ENCODE measurements around the gene PDXP. TPM values are rescaled to one million over a fixed set of nuclear protein-coding genes. Genes with fewer than 3 reads are reported as not detected.

The PDXP gene
- total RNA-seq, 1 experiment from 2014 or later = 24.5 TPM

GRCh38 chr22:37708580-37709444 lies 50.3 kb downstream of the PDXP start:
- Mint-ChIP-seq H3K9me3 (ENCODE audit: unreplicated experiment) (no peaks in the 10 kb centered on the region), H3K27ac (ENCODE audit: unreplicated experiment) (no peak overlapping the region), H3K27me3 (ENCODE audit: insufficient read depth, unreplicated experiment) (no peaks in the 10 kb centered on the region), H3K4me3 (ENCODE audit: unreplicated experiment) (no peak overlapping the region), H3K36me3 (ENCODE audit: insufficient read depth, unreplicated experiment) (no peaks in the 10 kb centered on the region), H3K4me1 (ENCODE audit: low read depth, unreplicated experiment) (no peaks in the 10 kb centered on the region)
- TF ChIP-seq, protein P1, sequence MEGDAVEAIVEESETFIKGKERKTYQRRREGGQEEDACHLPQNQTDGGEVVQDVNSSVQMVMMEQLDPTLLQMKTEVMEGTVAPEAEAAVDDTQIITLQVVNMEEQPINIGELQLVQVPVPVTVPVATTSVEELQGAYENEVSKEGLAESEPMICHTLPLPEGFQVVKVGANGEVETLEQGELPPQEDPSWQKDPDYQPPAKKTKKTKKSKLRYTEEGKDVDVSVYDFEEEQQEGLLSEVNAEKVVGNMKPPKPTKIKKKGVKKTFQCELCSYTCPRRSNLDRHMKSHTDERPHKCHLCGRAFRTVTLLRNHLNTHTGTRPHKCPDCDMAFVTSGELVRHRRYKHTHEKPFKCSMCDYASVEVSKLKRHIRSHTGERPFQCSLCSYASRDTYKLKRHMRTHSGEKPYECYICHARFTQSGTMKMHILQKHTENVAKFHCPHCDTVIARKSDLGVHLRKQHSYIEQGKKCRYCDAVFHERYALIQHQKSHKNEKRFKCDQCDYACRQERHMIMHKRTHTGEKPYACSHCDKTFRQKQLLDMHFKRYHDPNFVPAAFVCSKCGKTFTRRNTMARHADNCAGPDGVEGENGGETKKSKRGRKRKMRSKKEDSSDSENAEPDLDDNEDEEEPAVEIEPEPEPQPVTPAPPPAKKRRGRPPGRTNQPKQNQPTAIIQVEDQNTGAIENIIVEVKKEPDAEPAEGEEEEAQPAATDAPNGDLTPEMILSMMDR (IDR thresholded peaks at IDR 0.05; ENCODE audit: insufficient read depth in 1 of 2, low read depth in 1 of 2, low read length in 1 of 2, severe bottlenecking in 1 of 2, unreplicated experiment in 1 of 2) = no peak
- Histone ChIP-seq H3K4me3 (ENCODE audit: low read depth, low read length) (no peak overlapping the region), H3K4me1 (no peaks in the 10 kb centered on the region), H3K9me3 (no peaks in the 10 kb centered on the region), H3K36me3 (ENCODE audit: control insufficient read depth, insufficient read depth, low read length) (no peaks in the 10 kb centered on the region), H3K27me3 (replicated peaks; ENCODE audit: control insufficient read depth, insufficient read depth, low read length) (no peaks in the 10 kb centered on the region)
- POLR2A ChIA-PET = no interaction called here
- CTCF ChIA-PET = no interaction called here
- BruUV-seq (replicated peaks) = no TSS peak
- intact Hi-C loops (cut with micrococcal nuclease; ENCODE audit: unreplicated experiment) = no loop called here
- no peak for DNase-seq

DNA sequence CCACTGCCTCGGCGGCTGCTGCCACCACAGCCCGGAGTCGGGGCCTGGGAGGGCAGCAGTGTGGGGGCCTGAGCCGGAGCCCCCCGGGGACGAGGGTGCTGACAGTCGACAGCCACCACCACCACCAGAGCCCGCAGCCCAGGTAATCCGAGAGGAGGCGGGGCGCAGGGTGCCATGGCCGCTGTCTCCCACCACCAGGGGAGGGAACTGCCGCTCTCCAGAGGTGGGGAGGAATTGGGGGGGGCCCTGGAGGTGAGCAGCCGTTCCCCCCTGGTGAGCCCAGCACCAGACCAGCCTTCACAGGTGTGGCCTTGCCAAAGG lies 50.9 kb downstream of the PDXP start:
- CTCF ChIA-PET = no interaction called here

DNA sequence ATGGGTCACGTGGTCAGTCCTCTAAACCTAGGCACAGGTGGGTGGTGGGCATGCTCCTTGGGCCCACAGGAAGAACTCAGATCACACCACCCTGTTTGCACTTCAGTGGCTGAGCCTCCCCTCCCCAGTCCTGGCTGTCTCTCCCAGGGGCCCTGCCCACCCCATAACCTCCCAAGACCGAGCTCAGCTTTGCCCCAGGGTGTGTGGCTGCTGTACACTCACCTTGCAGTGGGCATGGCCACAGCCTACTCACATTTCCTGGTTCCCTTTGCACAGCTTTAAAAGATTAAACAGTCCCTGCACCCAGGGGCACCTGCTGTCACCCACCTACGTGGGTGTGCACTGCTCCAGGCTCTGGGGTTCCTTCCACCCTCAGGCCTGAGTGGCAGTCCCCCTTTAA lies 52.2 kb downstream of the PDXP start:
- Histone ChIP-seq H3K27me3 (replicated peaks; ENCODE audit: control insufficient read depth, insufficient read depth, low read length) (no peaks in the 10 kb centered on the region), H3K36me3 (ENCODE audit: control insufficient read depth, insufficient read depth, low read length) (no peaks in the 10 kb centered on the region), H3K4me1 (no peaks in the 10 kb centered on the region), H3K4me3 (ENCODE audit: low read depth, low read length) (no peak overlapping the region), H3K9me3 (no peaks in the 10 kb centered on the region)
- Mint-ChIP-seq H3K9me3 (ENCODE audit: unreplicated experiment) (no peaks in the 10 kb centered on the region), H3K27me3 (ENCODE audit: insufficient read depth, unreplicated experiment) (no peaks in the 10 kb centered on the region), H3K4me1 (ENCODE audit: low read depth, unreplicated experiment) (no peaks in the 10 kb centered on the region), H3K27ac (ENCODE audit: unreplicated experiment) (no peak overlapping the region), H3K36me3 (ENCODE audit: insufficient read depth, unreplicated experiment) (no peaks in the 10 kb centered on the region), H3K4me3 (ENCODE audit: unreplicated experiment) (no peak overlapping the region)
- ChIA-PET CTCF (no interaction called here), POLR2A (no interaction called here)
- BruUV-seq (replicated peaks) = no TSS peak
- intact Hi-C loops (cut with micrococcal nuclease; ENCODE audit: unreplicated experiment) = no loop called here
- TF ChIP-seq, protein P1 (IDR thresholded peaks at IDR 0.05; ENCODE audit: insufficient read depth in 1 of 2, low read depth in 1 of 2, low read length in 1 of 2, severe bottlenecking in 1 of 2, unreplicated experiment in 1 of 2) = no peak
- no peak for DNase-seq

More for the DNA sequence above, 50.9 kb downstream of the PDXP start:
- Mint-ChIP-seq H3K27ac (ENCODE audit: unreplicated experiment) (no peak overlapping the region), H3K9me3 (ENCODE audit: unreplicated experiment) (no peaks in the 10 kb centered on the region), H3K36me3 (ENCODE audit: insufficient read depth, unreplicated experiment) (no peaks in the 10 kb centered on the region), H3K27me3 (ENCODE audit: insufficient read depth, unreplicated experiment) (no peaks in the 10 kb centered on the region), H3K4me1 (ENCODE audit: low read depth, unreplicated experiment) (no peaks in the 10 kb centered on the region), H3K4me3 (ENCODE audit: unreplicated experiment) (no peak overlapping the region)
- TF ChIP-seq, protein P1 (IDR thresholded peaks at IDR 0.05; ENCODE audit: insufficient read depth in 1 of 2, low read depth in 1 of 2, low read length in 1 of 2, severe bottlenecking in 1 of 2, unreplicated experiment in 1 of 2) = no peak
- intact Hi-C loops (cut with micrococcal nuclease; ENCODE audit: unreplicated experiment) = no loop called here
- no peak for DNase-seq
- H3K36me3 ChIP-seq (ENCODE audit: control insufficient read depth, insufficient read depth, low read length) = no peaks in the 10 kb centered on the region
- BruUV-seq (replicated peaks) = no TSS peak
- no peaks in the 10 kb centered on the region for H3K4me1 ChIP-seq
- H3K9me3 ChIP-seq = no peaks in the 10 kb centered on the region
- H3K4me3 ChIP-seq (ENCODE audit: low read depth, low read length) = no peak overlapping the region
- H3K27me3 ChIP-seq (replicated peaks; ENCODE audit: control insufficient read depth, insufficient read depth, low read length) = no peaks in the 10 kb centered on the region
- POLR2A ChIA-PET = no interaction called here
